Stimulated activated naive CD8-positive, alpha-beta T cell treated with anti-CD3 and anti-CD28 coated beads, Interleukin-15, amount 100 ng/mL, for 72 hours (primary cell): ENCODE results near the gene PRRT1B.
A peak's percentile ranks its signal among the peaks of the same experiment; 100 is the strongest.
"Not testable (repeated sequence)": the region's sequence is repeated elsewhere in the genome, so short reads cannot be mapped to it uniquely, and the experiment has no call there.

Source experiments
- ATAC-seq: fragments of 150-1000 bp; cut with Tn5 transposase; 2 replicates; pipeline ENCODE4 v1.10.0; 2021; ENCODE audit warnings: mild to moderate bottlenecking, moderate library complexity
- DNase-seq, 2 donors: peaks; one replicate each; pipeline ENCODE4 v3.0.0; 2021 to 2022
- H3K27ac Mint-ChIP-seq, 2 donors: one replicate each; pipeline ENCODE4 v1.8.0; 2022; ENCODE audit warnings: mild to moderate bottlenecking in 2 of 2, mixed read lengths in 2 of 2, moderate library complexity in 2 of 2
- H3K27me3 Mint-ChIP-seq: one replicate; pipeline ENCODE4 v1.8.0; 2022; ENCODE audit warnings: mixed read lengths
- H3K4me1 Mint-ChIP-seq: one replicate; pipeline ENCODE4 v1.8.0; 2022; ENCODE audit warnings: mild to moderate bottlenecking, mixed read lengths
- H3K4me3 Mint-ChIP-seq, 2 donors: one replicate each; pipeline ENCODE4 v1.8.0; 2022; ENCODE audit warnings: mild to moderate bottlenecking in 2 of 2, mixed read lengths in 2 of 2, moderate library complexity in 1 of 2
- H3K9me3 Mint-ChIP-seq, 2 donors: one replicate each; pipeline ENCODE4 v1.8.0; 2022; ENCODE audit warnings: mixed read lengths in 2 of 2

PRRT1B gene

DNA sequence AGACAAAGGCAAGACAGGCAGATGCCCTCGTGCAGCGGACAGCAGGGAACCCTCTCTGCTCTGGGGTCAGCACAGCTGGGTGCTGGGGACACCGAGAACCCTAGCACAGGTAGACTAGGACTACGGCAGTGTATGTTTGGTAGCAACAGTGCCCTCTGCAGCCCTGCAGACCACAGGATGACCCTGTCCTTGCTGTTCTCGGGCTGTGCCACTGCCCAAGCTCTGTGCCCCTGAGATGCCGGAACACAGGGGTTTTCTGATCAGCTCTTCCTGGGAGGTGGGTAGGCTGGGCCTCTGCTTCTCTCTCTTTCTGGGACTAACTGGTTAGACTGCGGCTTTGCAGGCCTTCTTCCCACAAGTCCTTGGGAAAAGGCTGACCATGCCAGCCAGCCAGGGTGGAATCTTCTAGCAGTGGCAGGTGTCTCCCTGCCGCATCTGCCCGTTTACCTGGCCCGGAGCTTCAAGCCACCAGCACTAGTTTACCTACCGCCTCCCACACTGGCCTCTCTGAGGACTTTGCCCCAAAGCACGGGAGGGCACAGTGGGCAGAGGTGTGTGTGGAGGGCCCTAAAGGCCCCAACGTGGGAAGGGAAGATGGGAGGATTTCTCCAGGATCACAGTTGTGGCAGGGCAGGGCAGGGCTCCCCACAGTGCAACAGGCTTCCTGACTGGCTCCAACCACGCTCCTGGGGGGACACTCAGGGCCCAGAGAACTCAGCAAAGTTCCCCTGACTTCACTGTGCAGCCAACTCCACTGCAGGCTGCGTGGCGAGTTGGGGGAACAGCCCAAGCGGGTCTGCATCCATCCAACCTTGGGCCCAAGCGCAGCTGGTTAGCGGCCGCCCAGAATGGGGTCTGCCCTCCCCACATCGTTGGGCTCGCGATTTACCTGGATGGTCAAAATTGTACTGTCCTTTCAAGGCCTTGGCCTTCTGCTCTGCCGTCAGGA is 15.5 kb upstream of the PRRT1B start:
- DNase-seq (no peak), ATAC-seq (no peak)
- Mint-ChIP-seq H3K4me1 (peaks cover 39% of the 10 kb centered on the region), H3K9me3 (no peaks in the 10 kb centered on the region), H3K4me3 (peak overlapping the region; percentile 85 to 88), H3K27ac (peak overlapping the region; percentile 65 to 83), H3K27me3 (no peaks in the 10 kb centered on the region)

DNA sequence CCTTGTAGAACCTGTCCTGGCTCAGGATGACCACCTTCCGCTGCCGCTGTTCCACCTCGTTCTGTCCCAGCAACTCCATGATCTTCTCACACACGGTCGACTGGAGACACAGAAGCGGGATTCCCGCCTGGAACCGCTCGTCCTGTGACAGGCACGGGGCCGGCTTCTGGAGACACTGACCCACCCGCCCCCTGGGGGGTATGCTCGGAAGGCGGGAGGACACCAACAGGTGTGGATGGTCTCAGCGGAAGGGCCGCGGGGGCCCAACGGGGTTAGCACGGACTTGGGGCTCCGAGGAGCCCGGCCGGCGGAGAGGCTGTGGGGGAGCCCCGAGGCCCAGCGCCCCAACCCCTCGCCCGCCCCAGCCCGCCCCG is 14.8 kb upstream of the PRRT1B start:
- Mint-ChIP-seq H3K27ac (peak overlapping the region; percentile 65 to 76), H3K27me3 (no peaks in the 10 kb centered on the region), H3K4me1 (peaks cover 40% of the 10 kb centered on the region), H3K9me3 (no peaks in the 10 kb centered on the region), H3K4me3 (peak overlapping the region; percentile 85 to 88)
- DNase-seq: peak in 1 of 2 donors; percentile 35
- peak; percentile 33 for ATAC-seq

DNA sequence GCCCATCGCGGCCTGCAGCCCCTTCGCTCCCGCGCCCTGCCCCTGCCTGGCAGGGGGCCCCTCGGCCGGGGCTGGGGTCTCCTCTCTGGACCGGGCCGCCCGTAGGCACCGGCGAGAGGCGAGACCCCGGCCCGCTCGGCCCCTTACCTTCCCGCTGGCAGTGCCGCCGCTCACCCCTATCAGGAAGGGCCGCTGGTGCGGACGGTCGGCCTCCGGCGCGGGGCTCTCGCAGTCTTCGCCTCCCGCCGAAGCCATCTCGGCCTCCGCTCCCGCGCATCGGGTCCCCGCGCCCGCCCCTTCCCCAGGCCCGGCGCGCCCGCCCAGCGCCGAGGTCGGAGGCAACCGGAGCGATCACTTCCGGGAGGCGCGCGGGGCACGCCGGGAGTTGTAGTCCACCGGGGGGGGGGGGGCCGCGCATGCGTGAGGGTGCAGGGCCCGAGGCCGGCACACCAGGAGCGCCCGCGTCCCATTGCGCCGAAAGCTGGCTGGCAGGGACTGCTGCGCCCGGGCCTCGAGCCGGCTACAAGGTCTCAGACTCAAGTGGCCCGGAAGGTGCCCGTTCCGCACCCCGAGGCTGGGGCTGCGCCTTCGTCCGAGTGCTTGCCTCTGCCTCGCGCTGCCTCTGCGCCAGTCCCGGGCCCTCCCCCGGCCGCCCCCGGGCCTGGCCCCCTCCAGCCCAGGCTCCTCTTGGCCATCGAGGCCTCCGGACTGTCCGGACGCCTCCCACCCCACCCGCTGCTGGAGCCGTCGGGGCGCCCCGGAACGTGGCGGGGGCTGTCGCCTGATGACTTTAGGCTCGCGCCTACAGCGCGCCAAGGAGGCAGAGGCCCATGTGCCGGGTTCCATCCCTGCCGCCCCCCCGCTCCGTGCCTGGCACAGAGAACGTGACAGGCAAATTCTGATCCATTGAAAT is 14.1 kb upstream of the PRRT1B start, which contains the start of gene UCK1:
TSS of gene UCK1 (minus strand) at position 344 of the 913 bp plus-strand sequence. CDS start at position 255, 89 bp downstream.
- DNase-seq (peak; percentile 68 to 74), ATAC-seq (peak; percentile 96)
- Mint-ChIP-seq H3K27ac (peak within 1 kb of the TSS; percentile 69 to 76), H3K27me3 (no peaks in the 10 kb centered on the region), H3K4me1 (peaks cover 40% of the 10 kb centered on the region), H3K4me3 (peak within 1 kb of the TSS; percentile 85 to 88), H3K9me3 (no peaks in the 10 kb centered on the region)

DNA sequence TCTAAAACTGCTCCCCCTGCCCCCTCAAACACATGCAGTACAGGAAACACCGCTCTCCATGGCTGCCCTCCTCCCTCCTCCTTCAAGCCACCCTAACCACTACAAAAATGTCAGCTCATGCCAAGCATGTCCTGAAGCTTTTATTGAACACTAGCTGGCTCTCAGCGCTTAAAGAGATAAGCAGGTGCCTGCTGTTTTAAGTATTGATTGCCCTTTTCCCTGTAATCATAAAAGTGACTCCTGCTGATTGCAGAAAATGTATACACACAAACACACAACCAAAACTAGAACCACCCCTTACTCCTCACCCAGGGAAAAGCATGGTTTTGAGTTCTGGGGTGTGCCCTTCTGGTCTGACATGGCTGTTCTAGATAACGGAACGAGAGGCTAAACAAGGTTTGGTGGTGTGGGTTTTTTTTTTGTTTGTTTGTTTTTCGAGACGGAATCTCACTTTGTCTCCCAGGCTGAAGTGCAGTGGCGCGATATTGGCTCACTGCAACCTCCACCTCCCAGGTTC is 10.5 kb upstream of the PRRT1B start:
- H3K27ac Mint-ChIP-seq: no peak overlapping the region
- H3K9me3 Mint-ChIP-seq: no peaks in the 10 kb centered on the region
- ATAC-seq (no peak), DNase-seq (no peak)
- peak overlapping the region; percentile 26 to 64 for H3K4me3 Mint-ChIP-seq
- no peaks in the 10 kb centered on the region for H3K27me3 Mint-ChIP-seq
- peaks cover 38% of the 10 kb centered on the region for H3K4me1 Mint-ChIP-seq

DNA sequence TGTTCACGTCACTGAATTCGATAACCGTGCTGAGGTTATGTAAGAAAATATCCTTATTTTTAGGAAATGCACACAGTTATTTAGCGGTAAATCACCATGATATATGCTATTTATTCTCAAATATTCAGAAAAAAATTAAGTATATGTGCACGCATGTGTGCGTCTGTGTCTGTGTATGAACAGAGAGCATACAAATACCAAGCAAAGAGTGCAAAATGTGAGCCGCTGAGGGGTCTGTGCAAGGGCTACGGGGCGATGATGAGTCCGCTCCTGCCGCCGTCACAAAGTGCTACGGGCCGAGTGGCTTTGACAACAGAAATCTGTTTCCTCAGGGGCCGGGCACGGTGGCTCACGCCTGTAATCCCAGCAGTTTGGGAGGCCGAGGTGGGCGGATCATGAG is 7.4 kb upstream of the PRRT1B start:
- peaks cover 0 to 9% of the 10 kb centered on the region in 2 donors for H3K9me3 Mint-ChIP-seq

DNA sequence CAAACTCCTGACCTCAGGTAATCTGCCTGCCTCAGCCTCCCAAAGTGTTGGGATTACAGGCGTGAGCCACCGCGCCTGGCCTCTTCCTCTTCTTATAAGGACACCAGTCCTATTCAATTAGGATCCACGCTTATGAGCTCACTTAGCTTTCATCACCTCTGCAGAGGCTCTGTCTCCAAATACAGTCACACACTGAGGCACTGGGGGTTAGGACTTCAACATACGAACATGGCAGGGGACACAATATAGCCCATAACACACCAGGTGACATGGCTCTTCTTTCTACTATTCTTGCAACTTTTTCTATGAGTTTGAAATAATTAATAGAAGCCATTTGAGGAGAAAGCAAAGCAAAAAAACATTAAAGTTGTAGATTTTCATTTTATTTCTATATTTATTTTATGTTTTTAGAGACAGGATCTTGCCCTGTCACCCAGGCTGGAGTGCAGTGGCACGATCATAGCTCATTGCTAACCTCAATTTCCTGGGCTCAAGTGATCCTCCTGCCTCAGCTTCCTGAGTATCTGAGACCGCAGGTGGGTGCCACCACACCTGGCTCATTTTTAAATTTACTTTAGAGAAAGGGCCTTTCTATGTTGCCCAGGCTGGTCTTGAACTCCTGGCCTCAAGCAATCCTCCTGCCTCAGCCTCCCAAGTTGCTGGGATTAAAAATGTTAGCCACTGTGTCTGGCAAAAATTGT is 6.0 kb upstream of the PRRT1B start:
- Mint-ChIP-seq H3K9me3 (peaks cover 9 to 17% of the 10 kb centered on the region in 2 donors), H3K4me3 (no peak overlapping the region)

More for the DNA sequence above, 7.4 kb upstream of the PRRT1B start:
- no peak overlapping the region for H3K27ac Mint-ChIP-seq
- ATAC-seq: no peak
- no peak for DNase-seq
- peaks cover 31% of the 10 kb centered on the region for H3K4me1 Mint-ChIP-seq
- no peak overlapping the region for H3K4me3 Mint-ChIP-seq
- H3K27me3 Mint-ChIP-seq: no peaks in the 10 kb centered on the region

DNA sequence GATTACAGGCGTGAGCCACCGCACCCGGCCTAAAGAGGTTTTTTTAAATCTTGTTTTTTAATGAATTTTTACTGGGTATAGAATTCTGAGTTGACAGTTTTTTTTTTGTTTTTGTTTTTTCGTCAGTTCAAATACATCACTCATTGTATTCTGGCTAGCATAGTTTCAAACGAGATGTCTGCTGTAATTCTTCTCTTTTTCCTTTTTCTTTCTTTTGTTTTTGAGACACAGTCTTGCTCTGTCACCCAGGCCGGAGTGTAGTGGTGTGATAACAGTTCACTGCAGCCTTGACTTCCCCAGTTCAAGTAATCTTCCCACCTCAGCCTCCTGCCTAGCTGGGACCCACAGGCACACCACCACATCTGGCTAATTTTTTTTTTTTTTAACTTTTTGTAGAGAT is 2.2 kb upstream of the PRRT1B start:
- no peak for ATAC-seq
- peaks cover 31% of the 10 kb centered on the region for H3K4me1 Mint-ChIP-seq
- no peak overlapping the region for H3K4me3 Mint-ChIP-seq

More for the DNA sequence above, 6.0 kb upstream of the PRRT1B start:
- no peak for DNase-seq
- ATAC-seq: no peak
- H3K27ac Mint-ChIP-seq: no peak overlapping the region
- peaks cover 26% of the 10 kb centered on the region for H3K4me1 Mint-ChIP-seq
- no peaks in the 10 kb centered on the region for H3K27me3 Mint-ChIP-seq

DNA sequence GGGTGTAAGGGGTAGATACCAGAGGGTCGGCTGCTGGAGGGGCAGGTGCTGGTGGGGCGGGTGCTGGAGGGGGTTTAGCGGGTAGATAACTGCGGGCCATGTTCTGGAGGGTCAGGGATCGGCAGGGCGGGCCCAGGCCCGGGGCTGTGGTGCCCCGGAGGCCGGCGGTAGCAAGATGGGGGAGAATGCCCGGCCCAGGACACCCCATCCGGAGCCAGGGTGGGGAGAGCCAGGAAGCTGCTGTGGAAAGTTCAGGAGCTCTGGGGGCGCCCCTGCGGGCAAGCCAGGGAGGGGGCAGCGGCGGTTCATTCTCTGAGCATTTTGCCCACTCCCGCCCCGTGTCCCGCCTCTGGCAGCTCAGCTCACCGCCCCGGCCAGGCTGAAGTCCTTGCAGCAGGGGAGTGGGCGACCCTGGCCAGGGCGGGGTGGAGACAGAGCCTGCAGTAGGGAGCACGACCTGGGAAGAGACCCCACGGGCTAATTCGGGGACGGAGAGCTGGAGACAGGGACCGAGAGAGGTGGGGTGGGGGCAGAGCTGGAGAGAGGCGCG is 538 bp downstream of the PRRT1B start:
- DNase-seq: no peak
- H3K4me3 Mint-ChIP-seq: peak overlapping the region; percentile 57 to 81

More for the DNA sequence above, 2.2 kb upstream of the PRRT1B start:
- Mint-ChIP-seq H3K27ac (no peak overlapping the region), H3K9me3 (peaks cover 14 to 17% of the 10 kb centered on the region in 2 donors), H3K27me3 (peaks cover 32% of the 10 kb centered on the region)
- no peak for DNase-seq

DNA sequence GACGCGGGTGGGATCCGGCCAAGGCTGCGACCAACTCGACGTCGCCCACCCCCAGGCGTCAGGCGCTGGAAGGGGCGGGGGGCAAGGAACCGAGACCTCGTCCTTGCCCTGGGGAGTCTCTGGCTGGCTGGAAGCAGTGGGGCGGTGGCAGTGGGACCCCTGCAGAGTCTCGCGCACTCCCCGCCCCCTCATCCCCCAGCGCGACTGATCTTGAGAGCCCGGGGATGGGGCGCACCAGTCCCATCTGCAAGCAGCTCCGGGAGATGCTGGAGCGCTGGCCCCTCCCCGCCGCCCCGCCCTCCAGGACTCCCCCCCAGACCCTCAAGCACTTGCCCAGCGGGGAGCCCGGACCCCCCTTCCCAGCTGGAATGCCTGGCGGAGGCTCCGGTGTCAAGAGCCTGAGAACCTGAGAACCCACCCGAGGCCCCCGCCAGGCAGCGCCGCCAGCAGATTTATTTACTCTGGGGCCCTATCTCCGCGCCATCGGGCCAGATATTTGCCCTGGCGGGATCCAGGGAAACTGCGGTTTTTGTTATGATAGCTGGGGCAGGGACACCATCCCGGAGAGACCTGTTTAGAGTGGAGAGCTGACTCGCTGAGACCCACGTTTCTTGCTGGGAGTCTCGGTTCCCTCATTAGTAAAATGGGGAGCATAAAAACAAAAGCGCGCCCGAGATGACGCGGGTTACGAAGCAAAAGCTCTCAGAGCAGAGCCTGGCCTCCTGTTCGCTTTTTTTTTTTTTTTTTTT is 1.2 kb downstream of the PRRT1B start:
- DNase-seq: no peak
- H3K27me3 Mint-ChIP-seq: peaks cover 61% of the 10 kb centered on the region
- peak; percentile 45 for ATAC-seq
- H3K4me3 Mint-ChIP-seq: peak overlapping the region; percentile 57 to 81
- H3K27ac Mint-ChIP-seq: no peak overlapping the region
- H3K9me3 Mint-ChIP-seq: peaks cover 14 to 17% of the 10 kb centered on the region in 2 donors
- peaks cover 14% of the 10 kb centered on the region for H3K4me1 Mint-ChIP-seq

More for the DNA sequence above, 538 bp downstream of the PRRT1B start:
- Mint-ChIP-seq H3K27ac (peak overlapping the region in 1 of 2 donors; percentile 43), H3K4me1 (peaks cover 14% of the 10 kb centered on the region), H3K9me3 (peaks cover 14 to 17% of the 10 kb centered on the region in 2 donors), H3K27me3 (peaks cover 58% of the 10 kb centered on the region)
- ATAC-seq: peak; percentile 49

DNA sequence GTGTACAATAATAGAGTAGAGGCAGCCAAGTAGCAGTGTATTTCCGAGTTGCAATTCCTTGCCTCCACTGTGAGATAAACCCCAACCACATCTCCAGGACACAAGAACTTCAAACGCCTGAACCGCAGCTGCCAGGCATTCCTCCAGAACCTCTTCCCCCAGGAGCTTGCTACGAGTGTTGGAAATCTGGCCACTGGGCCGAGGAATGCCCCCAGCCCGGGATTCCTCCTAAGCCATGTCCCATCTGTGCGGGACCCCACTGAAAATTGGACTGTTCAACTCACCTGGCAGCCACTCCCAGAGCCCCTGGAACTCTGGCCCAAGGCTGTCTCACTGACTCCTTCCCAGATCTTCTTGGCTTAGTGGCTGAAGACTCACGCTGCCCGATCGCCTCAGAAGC is 3.9 kb downstream of the PRRT1B start:
- not testable (repeated sequence) for H3K4me3 Mint-ChIP-seq, H3K9me3 Mint-ChIP-seq, ATAC-seq, H3K27ac Mint-ChIP-seq, DNase-seq
- Mint-ChIP-seq H3K27me3 (peaks cover 77% of the 10 kb centered on the region), H3K4me1 (peaks cover 14% of the 10 kb centered on the region)

DNA sequence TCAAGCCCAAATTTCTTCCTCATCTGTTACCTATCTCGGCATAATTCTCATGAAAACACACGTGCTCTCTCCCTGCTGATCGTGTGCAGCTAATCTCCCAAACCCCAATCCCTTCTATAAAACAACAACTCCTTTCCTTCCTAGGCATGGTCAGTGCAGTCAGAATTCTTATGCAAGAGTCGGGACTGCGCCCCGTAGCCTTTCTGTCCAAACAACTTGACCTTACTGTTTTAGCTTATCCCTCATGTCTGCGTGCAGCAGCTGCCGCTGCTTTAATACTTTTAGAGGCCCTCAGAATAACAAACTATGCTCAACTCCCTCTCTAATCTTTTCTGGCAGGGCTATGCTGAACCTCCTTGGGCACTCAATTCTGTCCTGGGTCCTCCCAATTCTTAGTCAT is 5.1 kb downstream of the PRRT1B start:
- not testable (repeated sequence) for H3K9me3 Mint-ChIP-seq, H3K27ac Mint-ChIP-seq, H3K4me3 Mint-ChIP-seq, DNase-seq, ATAC-seq
- Mint-ChIP-seq H3K4me1 (peaks cover 18% of the 10 kb centered on the region), H3K27me3 (peaks cover 77% of the 10 kb centered on the region)

DNA sequence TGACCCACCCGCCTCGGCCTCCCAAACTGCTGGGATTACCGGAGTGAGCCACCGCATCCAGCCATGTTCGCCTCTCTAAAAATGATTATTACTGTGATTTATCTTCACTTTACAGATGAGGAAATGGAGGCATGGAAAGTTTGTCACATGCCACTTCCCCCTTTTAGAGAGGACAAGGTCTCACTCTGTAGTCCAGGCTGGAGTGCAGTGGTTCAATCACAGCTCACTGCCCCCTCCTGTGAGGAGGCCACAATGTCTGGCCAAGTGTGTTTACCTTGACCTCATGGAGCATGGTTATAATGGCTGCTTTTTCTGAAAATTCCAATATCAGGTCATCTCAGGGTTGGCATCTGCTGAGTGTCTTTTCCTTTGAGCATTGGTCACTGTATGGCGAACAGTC is 6.7 kb downstream of the PRRT1B start:
- H3K4me3 Mint-ChIP-seq: no peak overlapping the region
- no peak overlapping the region for H3K27ac Mint-ChIP-seq
- H3K27me3 Mint-ChIP-seq: peaks cover 78% of the 10 kb centered on the region
- ATAC-seq (no peak), DNase-seq (no peak)
- H3K4me1 Mint-ChIP-seq: peaks cover 11% of the 10 kb centered on the region
- H3K9me3 Mint-ChIP-seq: no peaks in the 10 kb centered on the region

DNA sequence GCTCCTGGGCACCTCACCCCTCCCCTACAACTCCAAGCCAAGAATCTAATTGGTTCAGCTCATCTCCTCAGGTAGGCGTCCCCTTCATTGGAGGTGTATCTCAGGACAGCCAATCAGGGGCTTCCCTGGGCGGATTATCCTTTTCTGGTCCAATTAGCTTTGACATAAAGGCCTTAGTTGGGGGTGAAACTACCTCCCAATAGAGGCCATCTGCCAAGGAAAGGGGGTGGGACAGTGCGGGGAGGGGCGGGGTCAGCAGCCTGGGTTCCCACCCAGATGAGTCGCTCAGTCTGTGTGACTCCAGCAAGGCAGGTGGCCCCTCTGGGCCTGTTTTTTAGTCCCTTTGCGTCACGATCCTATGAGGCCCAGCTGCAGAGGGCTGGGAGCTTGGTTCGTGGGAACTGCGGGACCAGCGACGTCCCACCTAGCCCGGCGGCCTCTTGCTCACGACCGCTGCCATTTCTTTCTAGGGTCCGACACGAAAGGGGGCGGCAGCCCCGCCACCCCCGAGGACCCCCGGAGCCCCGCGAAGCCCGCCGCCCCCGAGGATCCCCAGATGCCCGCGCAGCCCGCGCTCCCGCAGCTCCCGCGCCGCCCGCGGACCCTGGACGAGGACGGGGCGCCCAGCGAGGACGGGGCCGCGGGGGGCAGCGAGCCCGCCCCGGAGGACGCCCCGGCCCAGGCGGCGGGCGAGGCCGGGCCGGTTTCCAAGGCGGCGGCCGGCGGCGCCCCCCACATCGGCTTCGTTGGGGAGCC is 8.9 kb downstream of the PRRT1B start:
- peaks cover 55% of the 10 kb centered on the region for H3K27me3 Mint-ChIP-seq
- no peak overlapping the region for H3K27ac Mint-ChIP-seq
- H3K9me3 Mint-ChIP-seq: no peaks in the 10 kb centered on the region
- ATAC-seq (peak; percentile 34), DNase-seq (no peak)
- H3K4me1 Mint-ChIP-seq: peaks cover 5% of the 10 kb centered on the region
- H3K4me3 Mint-ChIP-seq: no peak overlapping the region
